ENCODE measurements around the gene SH3RF3.

The SH3RF3 gene

GRCh38 chr2:109345091-109345490, 216.1 kb downstream of the SH3RF3 start:
- no peak for DNase-seq (ENCODE audit: low read depth)
- TF ChIP-seq CTCF (IDR thresholded peaks at IDR 0.05; ENCODE audit: insufficient read depth, low read depth, low read length, missing control alignments), result no peak
- no peak overlapping the region for H3K4me3 ChIP-seq (ENCODE audit: low read length)

GRCh38 chr2:109345653-109346480, 216.9 kb downstream of the SH3RF3 start:
- TF ChIP-seq CTCF (IDR thresholded peaks at IDR 0.05; ENCODE audit: insufficient read depth, low read depth, low read length, missing control alignments), result no peak
- H3K4me3 ChIP-seq (ENCODE audit: low read length), result no peak overlapping the region
- no peak for DNase-seq (ENCODE audit: low read depth)

DNA sequence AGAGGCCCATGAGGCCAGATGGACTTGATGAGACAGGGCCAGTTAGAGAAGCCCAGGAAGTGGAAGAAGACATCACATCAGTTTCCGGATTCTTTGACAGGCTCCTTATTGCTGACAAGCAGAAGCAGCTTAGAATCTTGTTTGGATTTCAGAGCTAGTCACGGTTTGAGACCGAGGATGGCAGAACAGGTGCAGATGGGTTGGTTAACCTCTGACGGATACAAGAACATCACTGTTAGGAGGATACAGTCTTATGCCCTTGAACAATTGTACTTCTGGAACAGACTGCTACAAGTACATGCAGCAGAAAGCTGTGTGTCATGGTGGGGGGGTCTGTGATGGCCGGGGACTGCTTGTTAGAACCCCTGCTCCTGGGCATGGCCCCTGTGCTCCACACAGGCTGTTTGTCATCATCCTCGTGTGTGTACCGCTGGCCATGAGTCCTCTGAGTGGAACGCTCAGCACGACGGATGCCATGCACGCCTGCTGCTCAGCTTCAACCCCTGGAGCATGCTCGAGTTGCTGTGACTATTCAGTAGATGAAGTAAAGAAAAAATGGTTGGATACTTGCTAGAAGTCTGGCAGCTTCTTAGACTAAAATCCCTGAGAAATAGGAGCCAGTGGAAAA, 217.7 kb downstream of the SH3RF3 start:
- H3K4me3 ChIP-seq (ENCODE audit: low read length), result no peak overlapping the region
- no peak for TF ChIP-seq CTCF (IDR thresholded peaks at IDR 0.05; ENCODE audit: insufficient read depth, low read depth, low read length, missing control alignments)
- DNase-seq (ENCODE audit: low read depth), result no peak

DNA sequence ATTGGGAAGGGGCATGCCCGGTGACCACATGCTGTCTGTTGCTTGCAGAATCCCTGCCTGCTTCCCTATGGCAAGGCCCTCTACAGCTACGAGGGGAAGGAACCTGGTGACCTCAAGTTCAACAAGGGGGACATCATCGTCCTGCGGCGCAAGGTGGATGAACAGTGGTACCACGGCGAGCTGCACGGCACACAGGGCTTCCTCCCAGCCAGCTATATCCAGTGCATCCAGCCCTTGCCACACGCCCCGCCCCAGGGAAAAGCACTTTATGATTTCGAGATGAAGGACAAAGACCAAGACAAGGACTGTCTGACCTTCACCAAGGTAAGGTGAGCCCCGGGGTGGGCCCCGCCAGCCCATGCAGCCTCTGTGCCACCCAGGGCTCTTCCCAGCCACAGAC, 218.6 kb downstream of the SH3RF3 start:
- no peak overlapping the region for H3K4me3 ChIP-seq (ENCODE audit: low read length)
- DNase-seq (ENCODE audit: low read depth), result no peak
- no peak for TF ChIP-seq CTCF (IDR thresholded peaks at IDR 0.05; ENCODE audit: insufficient read depth, low read depth, low read length, missing control alignments)

DNA sequence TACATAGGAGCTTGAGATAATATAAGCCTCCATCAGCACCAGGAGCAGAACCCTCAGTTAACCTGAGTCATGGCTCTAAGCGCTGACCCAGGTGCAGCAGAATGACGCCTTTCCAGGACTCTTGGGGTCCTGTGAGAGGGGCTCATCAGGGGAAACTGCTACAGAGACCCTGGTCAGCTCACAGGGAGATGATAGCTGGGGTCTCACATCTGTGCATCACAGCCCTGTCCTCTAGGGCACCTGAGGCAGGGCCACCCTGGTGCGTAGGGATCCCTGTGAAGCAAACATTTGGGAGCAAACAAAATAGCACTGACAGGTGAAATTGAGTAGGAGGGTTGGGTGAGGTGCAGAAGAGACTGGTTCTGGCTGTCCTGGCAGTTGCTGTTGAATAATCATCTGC, 219.2 kb downstream of the SH3RF3 start:
- no peak for TF ChIP-seq CTCF (IDR thresholded peaks at IDR 0.05; ENCODE audit: insufficient read depth, low read depth, low read length, missing control alignments)
- no peak overlapping the region for H3K4me3 ChIP-seq (ENCODE audit: low read length)
- DNase-seq (ENCODE audit: low read depth), result no peak

DNA sequence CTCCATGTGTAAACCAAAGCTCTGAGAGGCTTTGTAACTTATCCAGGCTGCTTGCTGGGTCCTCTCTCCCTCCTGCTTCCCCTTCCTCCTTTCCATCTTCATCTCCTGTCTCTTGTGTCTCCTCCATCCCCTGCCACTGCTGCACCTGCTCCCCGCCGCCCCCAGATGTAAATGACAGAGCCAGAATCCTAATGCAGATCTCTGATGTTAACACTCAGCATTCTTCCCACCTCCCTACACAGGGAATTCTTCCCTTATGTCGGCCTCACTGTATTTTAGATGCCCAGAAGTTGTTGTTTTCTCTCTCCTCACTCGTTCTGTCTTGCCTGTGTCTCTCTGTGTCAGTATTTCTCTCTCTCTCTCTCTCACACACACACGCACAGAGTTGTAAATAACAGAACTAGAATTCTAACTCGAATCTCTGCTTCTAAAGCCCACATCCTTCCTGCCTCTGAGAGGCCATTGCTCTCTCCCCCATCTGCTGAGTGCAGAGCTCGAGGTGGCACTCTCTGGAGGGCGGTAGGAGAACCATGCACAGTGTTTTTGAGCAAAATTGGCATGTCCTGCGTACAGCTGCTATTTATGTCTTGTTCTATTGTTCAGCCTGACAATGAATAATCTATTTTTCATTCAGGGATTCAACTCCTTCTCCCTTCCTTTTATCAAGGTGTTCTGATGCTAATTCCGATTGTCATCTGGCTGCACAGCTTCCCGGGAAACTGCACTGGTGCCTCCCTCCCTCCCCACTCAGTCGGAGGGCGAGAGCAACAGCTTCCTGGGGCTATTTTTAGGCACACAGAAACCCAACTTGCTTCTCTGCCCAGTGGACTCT, 219.9 kb downstream of the SH3RF3 start:
- no peak overlapping the region for H3K4me3 ChIP-seq (ENCODE audit: low read length)
- no peak for TF ChIP-seq CTCF (IDR thresholded peaks at IDR 0.05; ENCODE audit: insufficient read depth, low read depth, low read length, missing control alignments)
- DNase-seq (ENCODE audit: low read depth), result no peak
